T-helper 2 cell treated with Interferon-gamma antibody and Interleukin-4, amounts not matched to agents 100 ng/mL and 5 ng/mL, for 36 hours (primary cell): Measurements from ENCODE around the gene SKI. TPM values are rescaled to one million over a fixed set of nuclear protein-coding genes. Genes with fewer than 3 reads are reported as not detected.

Source experiments
- intact Hi-C: fragments of 100-400 bp; cut with micrococcal nuclease; formaldehyde crosslinking; loops from one replicate; pipeline ENCODE4 v1.15.1; 2023
- total RNA-seq: library from RNA; stranded (reverse); gene quantifications from 2 replicates; pipeline ENCODE4 v1.2.3, GENCODE V29; 2022

The SKI gene
- total RNA-seq, 1 donor from 2014 or later, result 61.6 TPM

DNA sequence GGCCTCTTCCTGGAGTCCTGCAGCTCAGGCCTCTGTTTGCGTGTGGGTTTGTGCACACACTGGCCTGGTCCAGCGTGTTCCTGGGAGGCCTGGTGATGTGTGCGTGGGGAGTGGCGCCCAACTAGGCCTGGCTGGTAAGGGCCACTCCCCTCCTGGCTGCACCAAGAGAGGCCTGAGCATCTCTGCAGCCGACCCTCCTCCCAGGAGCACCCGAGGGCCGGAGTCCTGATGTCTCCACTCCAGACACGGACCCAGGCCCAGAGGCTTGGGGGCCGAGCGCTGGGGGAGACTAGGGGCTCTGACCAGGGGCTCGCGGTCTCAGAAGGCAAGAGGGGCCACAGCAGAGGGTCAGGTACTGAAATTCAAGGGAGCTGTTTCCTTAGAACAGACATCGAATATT, 130.0 kb downstream of the SKI start:
- intact Hi-C loops, result no loop called here

DNA sequence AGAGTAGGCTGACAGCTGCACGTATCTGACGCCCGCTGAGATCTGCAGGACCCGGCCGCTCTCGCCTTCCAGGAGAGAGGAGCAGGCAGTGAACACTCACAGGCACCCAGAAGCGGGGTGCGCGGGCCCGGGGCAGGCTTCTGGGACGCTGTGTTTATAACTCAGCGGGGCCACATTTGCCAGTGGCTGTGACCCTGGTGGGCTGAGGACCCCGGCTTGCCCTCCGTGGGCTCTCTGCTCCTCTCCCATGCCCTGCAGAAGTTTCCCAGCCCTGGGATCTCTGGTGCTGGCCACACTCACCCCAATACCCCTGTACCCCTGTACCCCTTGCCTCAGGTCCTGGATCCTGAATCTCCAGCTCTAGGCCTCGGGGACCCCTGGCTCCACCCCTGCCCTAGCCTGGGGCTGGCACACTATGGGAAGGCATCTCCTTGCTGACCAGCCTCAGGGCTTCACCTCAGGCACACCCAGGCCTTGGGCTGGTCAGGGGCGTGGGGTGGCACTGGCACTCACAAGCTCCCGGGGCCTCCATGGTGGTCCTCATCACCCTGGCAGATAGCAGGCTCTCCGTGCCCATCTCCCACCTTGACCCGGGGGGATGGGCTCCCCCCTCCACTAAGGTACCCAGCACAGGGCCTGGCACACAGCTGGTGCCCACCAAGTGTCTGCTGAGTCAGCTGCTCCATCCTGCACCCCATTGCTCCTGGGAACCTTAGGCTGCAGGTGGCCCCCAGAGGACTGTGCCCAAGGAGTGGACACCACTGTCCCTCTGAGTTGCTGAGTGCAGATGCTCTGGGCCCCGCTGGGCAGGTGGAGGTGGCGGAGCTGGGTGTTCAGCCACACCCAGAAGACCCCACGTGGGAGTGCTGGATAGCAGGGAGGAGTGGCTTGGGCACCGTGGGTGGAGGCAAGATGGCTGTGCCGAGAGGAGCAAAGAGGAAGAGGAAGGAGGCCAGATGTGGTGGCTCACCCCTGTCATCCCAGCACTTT, 130.8 kb downstream of the SKI start:
- intact Hi-C loops, result no loop called here

Other genes with a start within 250 kb of the SKI start
- not detected in 2 replicates for gene CFAP74, start 224.5 kb upstream of the SKI start, total RNA-seq
- 0.18 TPM in 1 of 2 replicates, not detected in the other for gene GABRD, start 209.0 kb upstream of the SKI start, total RNA-seq
- gene PRKCZ, start 177.9 kb upstream of the SKI start, total RNA-seq, result 3.5 and 3.9 TPM in 2 replicates
- 49.2 and 52.7 TPM in 2 replicates for gene FAAP20, start 33.5 kb upstream of the SKI start, total RNA-seq
- 7.6 and 9.1 TPM in 2 replicates for gene MORN1, start 163.2 kb downstream of the SKI start, total RNA-seq
- gene RER1, start 163.5 kb downstream of the SKI start, total RNA-seq, result 141 and 146 TPM in 2 replicates
- 12.6 and 13.0 TPM in 2 replicates for gene PEX10, start 184.2 kb downstream of the SKI start, total RNA-seq
- 7.3 and 8.0 TPM in 2 replicates for gene PLCH2, start 248.0 kb downstream of the SKI start, total RNA-seq